Measurements from ENCODE around the gene RACGAP1.
"Not testable (repeated sequence)": the region's sequence is repeated elsewhere in the genome, so short reads cannot be mapped to it uniquely, and the experiment has no call there.

The RACGAP1 gene

DNA sequence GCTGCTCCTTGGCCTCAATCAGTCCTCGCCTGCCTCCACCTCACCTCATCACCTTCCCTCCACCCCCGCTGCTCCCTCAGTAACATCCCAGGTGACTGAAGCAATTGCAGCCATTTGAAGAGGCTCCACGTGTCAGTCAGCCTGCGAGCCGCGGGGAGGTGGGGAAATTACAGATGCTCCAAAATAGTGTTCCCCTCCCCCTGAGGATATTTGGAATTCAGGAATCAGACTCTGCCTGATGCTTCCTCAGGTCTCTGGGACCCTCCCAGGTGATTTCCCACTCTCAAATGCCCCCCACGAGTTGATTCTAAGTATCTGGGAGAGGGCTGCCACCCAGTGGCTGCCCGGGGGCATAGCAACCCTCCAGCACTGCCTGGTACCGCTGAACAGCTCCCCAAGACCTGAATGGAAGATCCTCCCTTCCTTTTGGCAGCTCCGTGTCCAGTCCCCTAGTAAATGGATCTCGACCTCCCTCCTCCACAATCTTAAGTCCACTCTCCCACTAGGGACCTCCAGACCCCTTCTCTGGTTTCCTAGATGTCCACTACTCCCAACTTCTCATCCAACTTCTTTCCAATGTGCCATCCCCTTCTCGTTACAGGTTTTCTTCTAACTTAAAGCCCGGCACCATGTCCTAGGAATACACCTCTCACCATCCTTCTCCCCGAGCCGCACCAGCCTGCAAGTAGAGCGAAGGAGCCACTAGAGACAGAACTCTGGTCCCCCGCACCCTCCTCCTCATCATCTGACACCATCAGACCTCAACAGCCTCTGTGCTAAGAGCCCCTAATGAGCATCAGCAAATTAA lies 30.7 kb upstream of the RACGAP1 start:
- peak; percentile 27 for DNase-seq (ENCODE audit: low read depth)

DNA sequence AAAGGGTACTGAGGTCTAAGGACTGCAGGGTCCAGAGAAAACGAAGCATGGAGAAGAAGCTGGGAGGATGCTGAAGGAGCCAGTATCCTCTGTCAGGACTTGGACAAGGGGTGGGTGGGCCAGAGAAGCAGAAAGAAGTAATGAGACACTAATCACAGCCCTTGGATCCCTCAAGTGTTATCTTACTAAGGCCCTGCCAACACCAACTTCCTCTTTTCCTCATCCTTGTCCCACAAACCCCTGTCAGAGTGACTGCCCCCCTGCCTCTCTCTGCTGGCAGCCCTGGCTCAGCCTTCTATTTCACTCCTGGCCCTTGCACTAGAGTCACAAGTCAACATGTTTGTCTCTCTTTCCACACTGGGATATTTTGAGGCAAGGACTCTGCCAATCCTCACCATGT lies 28.3 kb upstream of the RACGAP1 start:
- no peak for DNase-seq (ENCODE audit: low read depth)

DNA sequence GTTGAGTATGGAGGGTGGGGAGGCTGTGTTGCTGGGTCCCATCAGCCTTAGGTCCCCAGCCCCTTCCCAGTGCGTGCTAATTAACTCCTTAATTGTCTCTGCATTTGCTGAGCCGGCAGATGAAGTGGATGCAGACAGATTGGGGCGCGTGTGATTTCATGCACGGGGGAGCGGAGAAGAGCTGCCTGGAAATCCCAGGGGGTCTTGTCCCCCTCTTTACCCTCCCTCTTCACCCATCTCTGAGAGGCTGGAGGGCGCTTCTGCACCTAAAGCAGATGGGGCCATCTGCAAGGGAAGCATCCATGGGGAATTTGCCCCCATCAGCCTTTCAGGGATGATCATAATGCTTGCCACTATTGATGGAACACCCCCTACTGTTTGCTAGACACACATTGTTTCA lies 27.7 kb upstream of the RACGAP1 start:
- DNase-seq (ENCODE audit: low read depth) = no peak

DNA sequence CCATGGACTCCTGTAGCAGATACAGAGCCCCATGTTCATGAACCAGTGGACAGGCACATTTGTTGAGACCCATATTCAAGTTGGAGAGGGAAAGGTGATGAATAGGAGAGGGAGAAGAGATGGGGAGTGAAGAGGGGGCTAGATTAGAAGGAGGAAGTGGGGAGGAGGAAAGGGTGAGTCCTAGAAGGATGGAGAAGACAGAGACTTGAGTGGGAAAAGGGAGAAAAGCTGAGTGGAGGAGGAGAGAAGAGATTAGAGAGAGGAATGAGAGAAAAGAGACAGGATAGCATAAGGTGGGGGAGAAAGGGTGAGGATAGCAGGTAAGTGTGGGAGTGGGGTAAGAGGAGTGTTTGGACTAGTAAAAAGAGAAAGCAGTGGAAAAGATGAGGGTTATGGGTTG lies 27.2 kb upstream of the RACGAP1 start:
- DNase-seq (ENCODE audit: low read depth) = no peak

GRCh38 chr12:50051101-50051806 lies 26.0 kb upstream of the RACGAP1 start:
- no peak for DNase-seq (ENCODE audit: low read depth)

DNA sequence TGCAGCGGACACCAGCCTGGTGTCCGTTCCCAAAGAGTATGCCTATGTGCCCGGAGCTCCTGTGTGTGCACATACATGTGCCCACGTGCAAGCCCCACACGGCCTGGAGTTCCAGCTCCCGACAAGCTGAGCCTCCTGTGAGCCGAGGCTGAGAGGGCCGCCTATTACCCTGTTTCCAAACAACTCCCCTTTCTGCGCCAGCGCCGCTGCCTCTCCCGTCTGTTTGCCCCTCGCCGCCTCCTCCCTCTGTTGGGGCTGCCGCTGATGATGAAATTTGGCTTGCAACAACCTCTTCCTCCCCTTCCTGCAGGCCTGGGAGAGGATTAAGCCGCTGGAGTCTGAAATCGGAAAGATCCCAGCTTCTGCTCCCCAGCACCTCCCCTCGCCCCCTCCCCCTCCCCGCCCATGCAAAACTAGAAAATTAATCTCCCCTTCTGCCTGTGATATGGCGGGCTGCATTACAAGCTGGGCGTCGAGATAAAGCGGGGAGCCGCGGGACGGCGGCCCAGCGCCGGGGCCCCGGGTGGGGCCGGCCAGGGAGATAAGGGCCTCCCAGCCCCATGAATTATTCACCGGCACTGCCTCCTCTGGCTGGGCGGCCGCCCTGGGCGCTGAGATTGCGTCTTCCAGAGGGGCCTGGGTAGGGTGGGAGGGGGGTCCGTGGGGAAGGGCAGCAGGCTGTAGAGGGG lies 25.3 kb upstream of the RACGAP1 start:
- DNase-seq (ENCODE audit: low read depth) = no peak

GRCh38 chr12:50050119-50050385 lies 24.8 kb upstream of the RACGAP1 start:
- no peak for DNase-seq (ENCODE audit: low read depth)

GRCh38 chr12:50049254-50050118 lies 24.2 kb upstream of the RACGAP1 start:
- DNase-seq (ENCODE audit: low read depth) = no peak

DNA sequence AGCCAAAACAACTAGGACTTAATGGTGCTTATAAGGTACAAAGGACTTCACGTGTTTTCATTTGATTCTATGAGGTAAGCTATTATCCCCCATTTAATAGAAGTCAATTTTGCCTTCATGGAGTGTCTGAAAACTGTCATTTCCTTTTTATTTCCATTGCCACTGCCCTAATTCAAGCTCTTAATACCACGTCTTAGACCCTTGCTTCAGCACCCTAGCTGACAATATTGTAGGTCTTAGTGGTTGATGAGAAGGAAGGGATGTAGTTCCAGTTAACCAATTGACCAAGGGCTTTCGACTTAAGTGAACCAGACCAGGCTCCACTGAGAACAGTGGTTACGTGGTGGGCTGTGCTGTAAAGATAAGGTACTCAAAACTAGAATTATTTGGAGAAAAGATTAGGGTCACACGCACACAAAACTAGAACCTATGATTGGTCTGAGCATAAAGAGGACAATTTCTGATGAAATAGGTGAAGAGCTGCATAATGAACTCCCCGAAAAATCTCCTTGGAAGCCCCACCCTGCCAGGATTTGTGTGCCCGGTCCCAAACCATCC lies 22.5 kb upstream of the RACGAP1 start:
- DNase-seq (ENCODE audit: low read depth) = no peak

GRCh38 chr12:50043854-50044253 lies 18.6 kb upstream of the RACGAP1 start:
- DNase-seq (ENCODE audit: low read depth) = no peak

DNA sequence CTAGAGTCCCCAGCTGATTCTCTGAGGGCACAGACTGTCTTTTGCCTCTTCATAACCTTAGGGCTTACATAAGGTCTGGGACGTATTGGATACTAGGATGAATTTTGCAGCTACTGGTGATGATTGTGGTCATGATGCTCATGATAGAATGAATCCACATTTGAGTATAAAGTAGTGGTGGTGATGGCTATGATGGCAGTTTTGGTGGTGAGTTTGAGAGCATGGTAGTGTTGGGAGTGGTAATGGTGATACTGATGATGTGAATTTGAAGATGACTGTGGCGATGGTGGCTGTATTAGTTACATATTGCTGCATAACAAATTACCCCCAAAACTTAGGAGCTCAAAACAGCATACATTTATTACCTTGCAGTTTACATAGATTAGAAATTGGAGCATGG lies 18.0 kb upstream of the RACGAP1 start:
- no peak for DNase-seq (ENCODE audit: low read depth)

GRCh38 chr12:50042693-50043092 lies 17.4 kb upstream of the RACGAP1 start:
- no peak for DNase-seq (ENCODE audit: low read depth)

DNA sequence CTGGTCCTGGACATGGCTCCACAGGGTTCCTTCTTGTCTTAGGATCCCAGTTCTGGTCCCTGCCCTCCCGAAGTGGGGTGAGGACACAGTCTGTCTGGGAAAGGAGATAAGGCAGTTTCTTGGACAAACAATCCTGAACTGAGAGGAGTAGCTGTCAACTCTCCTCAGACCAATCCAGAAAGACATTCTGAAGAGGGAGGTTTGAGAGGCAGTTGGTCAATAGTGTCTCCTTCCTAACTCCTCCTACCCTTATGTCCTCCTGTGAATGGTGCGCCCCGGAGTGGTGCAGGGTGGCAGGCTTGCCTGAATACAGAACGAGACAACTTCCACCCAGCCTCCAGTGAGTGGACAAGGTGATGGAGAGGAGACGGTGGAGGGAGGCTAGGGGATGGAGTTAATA lies 16.7 kb upstream of the RACGAP1 start:
- no peak for DNase-seq (ENCODE audit: low read depth)

- DNase-seq (ENCODE audit: low read depth) = no peak
These were observed 16.0 kb upstream of the RACGAP1 start for GRCh38 chr12:50041062-50041860.

DNA sequence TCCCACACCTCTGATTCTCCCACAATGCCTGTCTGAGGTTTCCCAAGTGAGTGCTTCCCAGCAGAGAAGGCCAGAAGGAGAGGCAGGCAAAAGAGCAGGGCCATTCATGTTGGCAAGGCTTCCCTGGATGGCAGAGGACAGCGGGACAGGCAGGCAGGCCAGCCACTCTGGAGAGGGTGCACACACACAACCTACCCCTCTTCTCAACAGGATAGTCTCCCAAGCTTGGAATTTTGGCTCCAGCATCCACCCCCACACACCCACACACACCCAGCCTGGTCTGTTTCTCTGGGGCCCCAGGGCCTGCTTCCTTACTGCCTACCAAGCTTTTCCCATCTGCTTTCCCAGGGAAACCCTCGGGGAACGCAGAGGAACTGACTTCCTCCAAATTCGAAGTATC lies 15.4 kb upstream of the RACGAP1 start:
- DNase-seq (ENCODE audit: low read depth) = no peak

GRCh38 chr12:50039151-50039835 lies 14.0 kb upstream of the RACGAP1 start:
- DNase-seq (ENCODE audit: low read depth) = peak; percentile 81

- DNase-seq (ENCODE audit: low read depth) = no peak
These were observed 13.0 kb upstream of the RACGAP1 start for GRCh38 chr12:50038336-50038735.

- no peak for DNase-seq (ENCODE audit: low read depth)
These were observed 7.7 kb upstream of the RACGAP1 start for GRCh38 chr12:50032854-50033581.

DNA sequence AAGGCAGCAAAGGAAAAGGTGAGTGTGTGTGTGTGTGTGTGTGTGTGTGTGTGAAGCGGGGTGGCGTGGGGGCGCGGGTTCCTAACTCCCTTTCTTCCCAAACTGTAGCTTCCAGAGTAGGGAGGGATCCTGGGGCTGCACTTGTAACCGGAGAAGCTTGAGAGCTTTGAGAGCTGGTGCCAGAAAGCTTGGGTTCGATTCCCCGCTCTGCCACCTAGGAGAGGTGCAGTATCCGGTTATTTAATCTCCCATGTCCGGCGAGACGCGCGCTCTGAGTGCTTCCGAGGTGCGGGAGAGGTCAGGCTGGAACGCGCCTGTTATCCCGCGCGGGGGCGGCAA lies 7.2 kb upstream of the RACGAP1 start:
- DNase-seq (ENCODE audit: low read depth) = no peak

GRCh38 chr12:50030449-50030848 lies 5.2 kb upstream of the RACGAP1 start:
- not testable (repeated sequence) for DNase-seq (ENCODE audit: low read depth)

Measured in stimulated activated CD8-positive, alpha-beta memory T cell treated with anti-CD3 and anti-CD28 coated beads, Interleukin-12 subunit alpha, Interleukin-12 subunit beta, amount 100 ng/mL, for 1 hour (primary cell).